Osteocyte (in vitro differentiated cells): Measurements from ENCODE around the gene DICER1. TPM values are rescaled to one million over a fixed set of nuclear protein-coding genes. Genes with fewer than 3 reads are reported as not detected.

Experiments
- DNase-seq: peaks from one replicate; pipeline ENCODE4 v3.0.0; 2021; ENCODE audit warnings: mixed read lengths; ENCODE audit not compliant: unreplicated experiment; ENCODE audit errors: extremely low spot score
- H3K27ac Mint-ChIP-seq: one replicate; pipeline ENCODE4 v1.8.0; 2021; ENCODE audit warnings: mild to moderate bottlenecking, mixed read lengths; ENCODE audit not compliant: unreplicated experiment
- H3K27me3 Mint-ChIP-seq: one replicate; pipeline ENCODE4 v1.8.0; 2021; ENCODE audit warnings: mixed read lengths; ENCODE audit not compliant: unreplicated experiment
- H3K36me3 Mint-ChIP-seq: one replicate; pipeline ENCODE4 v1.8.0; 2021; ENCODE audit warnings: mixed read lengths; ENCODE audit not compliant: unreplicated experiment
- H3K4me1 Mint-ChIP-seq: one replicate; pipeline ENCODE4 v1.8.0; 2021; ENCODE audit warnings: mixed read lengths; ENCODE audit not compliant: unreplicated experiment
- H3K4me3 Mint-ChIP-seq: one replicate; pipeline ENCODE4 v1.8.0; 2021; ENCODE audit warnings: mild to moderate bottlenecking, moderate library complexity, mixed read lengths; ENCODE audit not compliant: unreplicated experiment
- H3K9me3 Mint-ChIP-seq: one replicate; pipeline ENCODE4 v1.8.0; 2021; ENCODE audit warnings: mixed read lengths; ENCODE audit not compliant: unreplicated experiment
- total RNA-seq: library from RNA; stranded (reverse); gene quantifications from 2 replicates; pipeline ENCODE4 v1.2.1, GENCODE V29; 2021
- TF ChIP-seq, protein P1 (sequence below): fragments of 200-600 bp; sonication (generic); IDR thresholded peaks from 2 replicates; pipeline ENCODE4 v1.5.0; 2021; ENCODE audit warnings: antibody characterized with exemption, mild to moderate bottlenecking, moderate library complexity

DICER1 gene
- total RNA-seq, 1 donor from 2014 or later, result 55.9 TPM

GRCh38 chr14:95195031-95195430, 37.7 kb upstream of the DICER1 start:
- TF ChIP-seq, protein P1, sequence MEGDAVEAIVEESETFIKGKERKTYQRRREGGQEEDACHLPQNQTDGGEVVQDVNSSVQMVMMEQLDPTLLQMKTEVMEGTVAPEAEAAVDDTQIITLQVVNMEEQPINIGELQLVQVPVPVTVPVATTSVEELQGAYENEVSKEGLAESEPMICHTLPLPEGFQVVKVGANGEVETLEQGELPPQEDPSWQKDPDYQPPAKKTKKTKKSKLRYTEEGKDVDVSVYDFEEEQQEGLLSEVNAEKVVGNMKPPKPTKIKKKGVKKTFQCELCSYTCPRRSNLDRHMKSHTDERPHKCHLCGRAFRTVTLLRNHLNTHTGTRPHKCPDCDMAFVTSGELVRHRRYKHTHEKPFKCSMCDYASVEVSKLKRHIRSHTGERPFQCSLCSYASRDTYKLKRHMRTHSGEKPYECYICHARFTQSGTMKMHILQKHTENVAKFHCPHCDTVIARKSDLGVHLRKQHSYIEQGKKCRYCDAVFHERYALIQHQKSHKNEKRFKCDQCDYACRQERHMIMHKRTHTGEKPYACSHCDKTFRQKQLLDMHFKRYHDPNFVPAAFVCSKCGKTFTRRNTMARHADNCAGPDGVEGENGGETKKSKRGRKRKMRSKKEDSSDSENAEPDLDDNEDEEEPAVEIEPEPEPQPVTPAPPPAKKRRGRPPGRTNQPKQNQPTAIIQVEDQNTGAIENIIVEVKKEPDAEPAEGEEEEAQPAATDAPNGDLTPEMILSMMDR, result no peak
- Mint-ChIP-seq H3K36me3 (no peaks in the 10 kb centered on the region), H3K4me3 (no peak overlapping the region), H3K9me3 (no peaks in the 10 kb centered on the region), H3K27me3 (no peaks in the 10 kb centered on the region), H3K27ac (no peak overlapping the region), H3K4me1 (no peaks in the 10 kb centered on the region)
- no peak for DNase-seq

DNA sequence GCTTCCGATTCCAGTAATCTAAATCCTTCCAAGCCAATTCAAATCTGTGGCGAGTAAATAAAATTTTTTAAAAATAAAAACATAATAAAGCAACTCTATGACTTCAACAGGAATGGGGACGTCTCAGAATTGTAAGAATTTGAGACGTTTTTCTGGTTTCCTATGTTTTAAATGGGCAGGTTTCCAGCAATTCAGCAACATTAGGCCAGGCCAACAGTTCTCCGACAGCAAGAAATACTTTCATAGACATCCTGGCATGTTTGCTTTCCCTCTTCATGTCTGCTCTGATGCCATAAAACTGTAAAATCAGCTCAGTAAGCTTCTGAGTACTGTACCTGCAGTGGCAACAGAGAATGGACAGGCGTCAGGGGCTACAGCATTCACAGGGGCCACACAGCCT, 35.8 kb upstream of the DICER1 start:
- TF ChIP-seq, protein P1, result no peak
- Mint-ChIP-seq H3K9me3 (peaks cover 7% of the 10 kb centered on the region), H3K36me3 (peaks cover 4% of the 10 kb centered on the region), H3K4me1 (peaks cover 1% of the 10 kb centered on the region), H3K27me3 (no peaks in the 10 kb centered on the region), H3K27ac (no peak overlapping the region), H3K4me3 (no peak overlapping the region)
- no peak for DNase-seq

GRCh38 chr14:95192311-95192710, 35.0 kb upstream of the DICER1 start:
- Mint-ChIP-seq H3K27ac (no peak overlapping the region), H3K36me3 (peaks cover 6% of the 10 kb centered on the region), H3K9me3 (peaks cover 10% of the 10 kb centered on the region), H3K4me3 (no peak overlapping the region), H3K4me1 (peaks cover 1% of the 10 kb centered on the region), H3K27me3 (no peaks in the 10 kb centered on the region)
- no peak for DNase-seq
- TF ChIP-seq, protein P1, result no peak

DNA sequence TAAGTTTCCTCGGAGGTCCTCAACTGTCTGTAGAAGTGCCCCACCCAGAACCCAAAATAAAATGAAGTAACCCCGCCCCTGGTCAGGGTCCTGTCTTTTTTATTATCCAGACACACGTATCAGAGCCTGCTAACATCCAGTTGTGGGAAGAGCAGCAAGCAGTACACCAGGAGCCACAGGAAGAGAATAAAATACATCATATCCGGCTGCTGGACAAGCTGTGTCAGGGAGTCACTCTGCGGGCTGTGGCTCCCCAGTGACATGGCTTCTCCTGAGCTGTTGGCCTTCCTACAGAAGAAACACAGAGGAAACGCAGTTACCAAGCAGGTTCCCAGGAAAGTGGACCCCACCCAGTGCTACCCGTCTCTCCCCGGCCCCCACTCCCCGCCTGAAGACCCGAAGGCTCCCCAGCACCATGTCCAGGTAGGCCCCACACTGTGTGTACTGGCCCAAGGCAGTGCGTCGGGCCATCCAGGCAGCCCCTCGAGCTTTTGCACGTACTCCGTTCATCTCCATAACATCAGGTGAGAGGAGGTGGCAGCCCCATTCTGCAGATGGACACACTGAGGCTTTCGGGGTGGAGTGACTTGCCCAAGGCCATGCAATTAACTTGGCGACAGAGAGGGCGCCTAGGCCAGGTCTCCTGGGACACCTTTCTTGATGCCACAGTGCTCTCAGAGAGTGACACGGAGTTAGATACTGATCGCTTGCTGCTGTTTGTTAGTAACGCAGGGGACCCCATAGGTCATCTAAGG, 34.3 kb upstream of the DICER1 start:
- TF ChIP-seq, protein P1, result no peak
- peaks cover 1% of the 10 kb centered on the region for H3K4me1 Mint-ChIP-seq
- no peaks in the 10 kb centered on the region for H3K27me3 Mint-ChIP-seq
- no peak overlapping the region for H3K4me3 Mint-ChIP-seq
- peaks cover 10% of the 10 kb centered on the region for H3K9me3 Mint-ChIP-seq
- peaks cover 6% of the 10 kb centered on the region for H3K36me3 Mint-ChIP-seq
- H3K27ac Mint-ChIP-seq, result no peak overlapping the region
- DNase-seq, result no peak

DNA sequence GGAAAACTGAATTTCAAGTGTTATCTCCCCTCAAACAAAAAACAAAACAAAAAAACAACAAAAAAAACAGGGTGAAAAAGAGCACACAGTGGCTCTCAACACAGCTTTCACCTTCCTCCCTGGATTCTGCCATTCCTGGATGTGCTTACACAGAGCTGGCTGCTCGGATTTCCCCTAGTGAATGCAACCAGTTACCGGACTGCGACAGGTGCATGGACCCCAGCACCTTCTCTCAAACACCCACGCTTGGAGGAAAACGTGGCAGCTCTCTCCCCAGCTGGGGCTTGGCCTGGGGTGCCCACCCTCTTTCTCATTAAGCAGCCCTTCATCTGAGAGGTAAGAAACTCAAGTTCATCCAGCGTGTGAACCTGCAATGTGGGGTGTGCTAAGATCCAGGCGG, 33.5 kb upstream of the DICER1 start:
- peaks cover 2% of the 10 kb centered on the region for H3K4me1 Mint-ChIP-seq
- TF ChIP-seq, protein P1, result no peak

More for the DNA sequence above, 33.5 kb upstream of the DICER1 start:
- H3K9me3 Mint-ChIP-seq, result peaks cover 10% of the 10 kb centered on the region
- no peak overlapping the region for H3K27ac Mint-ChIP-seq
- peaks cover 6% of the 10 kb centered on the region for H3K36me3 Mint-ChIP-seq
- H3K27me3 Mint-ChIP-seq, result no peaks in the 10 kb centered on the region
- DNase-seq, result no peak
- no peak overlapping the region for H3K4me3 Mint-ChIP-seq
